Renal cortical epithelial cell (primary cell): ENCODE results near the gene SFRP2. TPM values are rescaled to one million over a fixed set of nuclear protein-coding genes. Genes with fewer than 3 reads are reported as not detected.

ENCODE experiments used
- DNase-seq: peaks from one replicate; pipeline ENCODE4 v3.0.0-alpha.2; 2011; ENCODE audit warnings: low read depth
- total RNA-seq: library from RNA; depleted of rRNA; stranded (reverse); fragments of >200 nt; gene quantifications from 2 replicates; pipeline ENCODE4 v1.2.3, GENCODE V29; 2014

The SFRP2 gene
- total RNA-seq, result 3.3 TPM in 1 of 2 replicates, not detected in the other

- DNase-seq, result no peak
Observed at GRCh38 chr4:153788413-153789276, at the start of gene SFRP2. Gene SFRP2, minus strand, starts transcription at chr4:153789083. Its CDS starts 248 bp downstream, at chr4:153788835.

- no peak for DNase-seq
Observed at GRCh38 chr4:153838564-153838963, 49.7 kb upstream of the SFRP2 start.

- DNase-seq, result no peak
Observed at GRCh38 chr4:153834901-153835300, 46.0 kb upstream of the SFRP2 start.

- no peak for DNase-seq
Observed at GRCh38 chr4:153832720-153833287, 43.9 kb upstream of the SFRP2 start.

- no peak for DNase-seq
Observed at GRCh38 chr4:153832054-153832453, 43.2 kb upstream of the SFRP2 start.

GRCh38 chr4:153831245-153831644 lies 42.4 kb upstream of the SFRP2 start:
- no peak for DNase-seq

- no peak for DNase-seq
Observed at GRCh38 chr4:153825691-153826090, 36.8 kb upstream of the SFRP2 start.

- DNase-seq, result no peak
Observed at GRCh38 chr4:153825126-153825525, 36.2 kb upstream of the SFRP2 start.

- DNase-seq, result no peak
Observed at GRCh38 chr4:153824501-153824900, 35.6 kb upstream of the SFRP2 start.

GRCh38 chr4:153823483-153823882 lies 34.6 kb upstream of the SFRP2 start:
- no peak for DNase-seq

- DNase-seq, result no peak
Observed at GRCh38 chr4:153822316-153822715, 33.4 kb upstream of the SFRP2 start.

- no peak for DNase-seq
Observed at GRCh38 chr4:153817466-153817865, 28.6 kb upstream of the SFRP2 start.

GRCh38 chr4:153816542-153816941 lies 27.7 kb upstream of the SFRP2 start:
- no peak for DNase-seq

- DNase-seq, result no peak
Observed at GRCh38 chr4:153814789-153815188, 25.9 kb upstream of the SFRP2 start.

- peak; percentile 35 for DNase-seq
Observed at GRCh38 chr4:153809916-153810810, 21.3 kb upstream of the SFRP2 start.

GRCh38 chr4:153809307-153809706 lies 20.4 kb upstream of the SFRP2 start:
- DNase-seq, result no peak

- peak; percentile 2 for DNase-seq
Observed at GRCh38 chr4:153808175-153808574, 19.3 kb upstream of the SFRP2 start.

- no peak for DNase-seq
Observed at GRCh38 chr4:153806073-153806472, 17.2 kb upstream of the SFRP2 start.

GRCh38 chr4:153804722-153805121 lies 15.8 kb upstream of the SFRP2 start:
- DNase-seq, result no peak

GRCh38 chr4:153799694-153800074 lies 10.8 kb upstream of the SFRP2 start:
- DNase-seq, result no peak

- no peak for DNase-seq
Observed at GRCh38 chr4:153798901-153799693, 10.2 kb upstream of the SFRP2 start.

- DNase-seq, result no peak
Observed at GRCh38 chr4:153798420-153798819, 9.5 kb upstream of the SFRP2 start.
